ENCODE data around the gene SNX8.

Gene SNX8, protein sequence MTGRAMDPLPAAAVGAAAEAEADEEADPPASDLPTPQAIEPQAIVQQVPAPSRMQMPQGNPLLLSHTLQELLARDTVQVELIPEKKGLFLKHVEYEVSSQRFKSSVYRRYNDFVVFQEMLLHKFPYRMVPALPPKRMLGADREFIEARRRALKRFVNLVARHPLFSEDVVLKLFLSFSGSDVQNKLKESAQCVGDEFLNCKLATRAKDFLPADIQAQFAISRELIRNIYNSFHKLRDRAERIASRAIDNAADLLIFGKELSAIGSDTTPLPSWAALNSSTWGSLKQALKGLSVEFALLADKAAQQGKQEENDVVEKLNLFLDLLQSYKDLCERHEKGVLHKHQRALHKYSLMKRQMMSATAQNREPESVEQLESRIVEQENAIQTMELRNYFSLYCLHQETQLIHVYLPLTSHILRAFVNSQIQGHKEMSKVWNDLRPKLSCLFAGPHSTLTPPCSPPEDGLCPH
- total RNA-seq: 4.3 to 20.9 (median 10.2) reads per million in 9 experiments

DNA sequence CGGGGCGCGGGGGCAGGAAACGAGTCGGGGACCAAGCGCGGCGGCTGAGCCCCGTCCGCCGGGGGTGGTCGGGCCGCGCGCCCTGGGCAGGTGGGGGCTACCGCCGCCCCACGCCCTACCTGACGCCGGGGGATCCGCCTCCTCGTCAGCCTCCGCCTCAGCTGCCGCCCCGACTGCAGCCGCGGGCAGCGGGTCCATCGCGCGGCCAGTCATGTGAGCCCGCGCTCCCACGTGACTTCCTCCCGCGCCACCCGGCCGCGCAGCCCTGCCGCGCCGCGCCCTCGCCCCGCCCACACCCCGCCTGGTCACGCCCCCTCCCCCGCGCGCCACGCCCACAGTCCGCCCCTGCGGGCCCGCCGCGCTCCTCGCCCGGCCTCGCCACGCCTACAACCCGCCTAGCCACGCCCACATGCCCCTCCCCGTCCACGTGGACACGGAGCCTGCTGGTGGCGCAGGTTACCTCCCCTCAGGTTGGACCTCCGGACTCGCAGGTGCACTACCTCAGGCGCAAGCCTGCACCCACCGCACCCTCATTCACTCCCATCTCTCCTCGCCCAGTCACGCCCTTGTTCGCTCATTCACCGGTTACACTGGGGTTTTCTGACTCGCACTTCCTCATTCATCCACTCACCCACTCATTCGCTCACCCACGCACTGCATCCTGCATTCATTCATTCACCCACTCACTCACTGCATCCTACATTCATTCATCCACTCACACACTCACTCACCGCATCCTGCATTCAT, at the start of gene SNX8:
Gene SNX8, minus strand, starts transcription at position 233 of the 747 bp plus-strand sequence. Its CDS starts 20 bp downstream, at position 213.
- Mint-ChIP-seq H3K4me3 (no peak within 1 kb of the TSS), H3K9me3 (no peaks in the 10 kb centered on the region), H3K27me3 (no peaks in the 10 kb centered on the region), H3K36me3 (ENCODE audit: insufficient read depth) (peaks cover 6% of the 10 kb centered on the region), H3K27ac (peak within 1 kb of the TSS; percentile 27 to 66), H3K4me1 (ENCODE audit: low read depth in 2 of 2) (peaks cover 7 to 11% of the 10 kb centered on the region in 2 donors)
- DNase-seq (peak; percentile 98 to 99 (median 98)), ATAC-seq (replicated peaks) (peak; percentile 86)

DNA sequence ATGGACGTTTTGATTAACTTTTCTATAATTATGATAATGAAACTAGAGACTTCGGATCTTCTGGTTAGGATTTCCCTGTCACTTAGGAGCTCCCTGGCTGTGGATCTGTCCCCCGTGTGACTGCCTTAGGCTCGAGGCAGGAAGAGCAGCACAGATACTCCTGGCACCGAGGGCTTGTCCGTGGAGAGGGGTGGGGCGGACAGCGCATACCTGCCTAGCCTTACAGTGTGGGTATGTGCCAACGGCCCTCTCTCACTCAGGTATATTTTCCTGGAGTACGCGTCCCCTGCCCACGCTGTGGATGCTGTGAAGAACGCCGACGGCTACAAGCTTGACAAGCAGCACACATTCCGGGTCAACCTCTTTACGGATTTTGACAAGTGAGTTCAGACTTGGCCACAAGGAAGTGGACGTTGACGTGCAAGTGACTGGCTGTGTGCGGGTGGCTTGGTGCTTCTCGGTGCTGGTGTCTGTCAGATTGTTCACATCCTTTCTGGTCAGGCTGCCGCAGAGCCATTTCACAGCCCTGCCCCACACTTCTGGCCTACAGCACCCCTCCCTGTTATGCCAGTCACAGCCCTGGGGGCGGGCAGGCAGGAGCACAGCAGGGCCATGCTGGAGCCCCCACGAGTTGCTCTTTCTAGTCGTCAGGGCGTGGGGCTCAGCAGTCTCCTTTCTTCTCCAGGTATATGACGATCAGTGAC, 48.3 kb upstream of the SNX8 start:
- Mint-ChIP-seq H3K9me3 (no peaks in the 10 kb centered on the region), H3K4me3 (no peak overlapping the region), H3K27ac (no peak overlapping the region), H3K36me3 (ENCODE audit: insufficient read depth) (peaks cover 87% of the 10 kb centered on the region), H3K27me3 (no peaks in the 10 kb centered on the region), H3K4me1 (ENCODE audit: low read depth in 2 of 2) (peaks cover 25 to 27% of the 10 kb centered on the region in 2 donors)
- ATAC-seq (replicated peaks): peak; percentile 19
- no peak for DNase-seq

DNA sequence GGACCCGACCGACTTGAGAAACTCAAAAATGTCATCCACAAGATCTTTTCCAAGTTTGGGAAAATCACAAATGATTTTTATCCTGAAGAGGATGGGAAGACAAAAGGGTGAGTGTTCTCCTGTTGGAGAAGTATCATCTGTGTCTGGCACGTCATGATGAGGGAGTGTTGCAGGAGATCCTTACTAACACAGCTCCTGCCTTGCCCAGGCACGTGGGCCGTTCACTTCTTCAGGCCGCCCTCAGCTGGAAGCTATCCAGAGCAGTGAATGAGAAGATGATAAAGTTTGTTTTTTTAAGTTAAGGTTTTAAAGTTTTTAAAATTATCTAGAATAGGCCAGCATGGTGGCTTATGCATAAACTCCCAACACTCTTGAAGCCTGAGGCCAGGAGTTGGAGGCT, 46.6 kb upstream of the SNX8 start:
- peaks cover 32 to 36% of the 10 kb centered on the region in 2 donors for H3K4me1 Mint-ChIP-seq (ENCODE audit: low read depth in 2 of 2)
- no peaks in the 10 kb centered on the region for H3K27me3 Mint-ChIP-seq
- peak overlapping the region in 1 of 2 donors; percentile 71 for H3K27ac Mint-ChIP-seq

DNA sequence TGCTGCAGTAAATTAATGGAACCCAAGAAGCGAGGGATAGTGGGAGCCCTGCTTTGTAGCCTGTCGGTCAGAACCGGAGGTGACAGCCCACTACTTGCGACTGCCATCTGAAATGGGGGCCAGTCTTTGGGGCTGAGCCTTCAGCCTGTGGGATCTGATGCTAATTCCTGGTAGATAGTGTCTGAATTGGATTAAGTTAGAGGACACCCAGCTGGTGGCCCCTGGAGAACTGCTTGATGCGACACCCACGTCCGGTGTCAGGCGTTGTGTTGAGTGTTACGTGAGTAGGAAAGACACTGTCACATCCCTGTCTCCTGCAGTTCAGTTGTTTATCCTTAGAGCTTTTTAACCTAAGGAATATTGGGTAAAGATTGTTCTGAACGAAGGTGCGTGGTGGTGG, 45.4 kb upstream of the SNX8 start:
- H3K27ac Mint-ChIP-seq: peak overlapping the region; percentile 46 to 71
- no peaks in the 10 kb centered on the region for H3K9me3 Mint-ChIP-seq
- no peaks in the 10 kb centered on the region for H3K27me3 Mint-ChIP-seq
- ATAC-seq (replicated peaks) (no peak), DNase-seq (no peak)
- peak overlapping the region in 1 of 2 donors; percentile 52 for H3K4me3 Mint-ChIP-seq
- peaks cover 32 to 38% of the 10 kb centered on the region in 2 donors for H3K4me1 Mint-ChIP-seq (ENCODE audit: low read depth in 2 of 2)
- peaks cover 70% of the 10 kb centered on the region for H3K36me3 Mint-ChIP-seq (ENCODE audit: insufficient read depth)

More for the DNA sequence above, 46.6 kb upstream of the SNX8 start:
- DNase-seq (no peak), ATAC-seq (replicated peaks) (no peak)
- no peak overlapping the region for H3K4me3 Mint-ChIP-seq
- no peaks in the 10 kb centered on the region for H3K9me3 Mint-ChIP-seq
- peaks cover 82% of the 10 kb centered on the region for H3K36me3 Mint-ChIP-seq (ENCODE audit: insufficient read depth)

DNA sequence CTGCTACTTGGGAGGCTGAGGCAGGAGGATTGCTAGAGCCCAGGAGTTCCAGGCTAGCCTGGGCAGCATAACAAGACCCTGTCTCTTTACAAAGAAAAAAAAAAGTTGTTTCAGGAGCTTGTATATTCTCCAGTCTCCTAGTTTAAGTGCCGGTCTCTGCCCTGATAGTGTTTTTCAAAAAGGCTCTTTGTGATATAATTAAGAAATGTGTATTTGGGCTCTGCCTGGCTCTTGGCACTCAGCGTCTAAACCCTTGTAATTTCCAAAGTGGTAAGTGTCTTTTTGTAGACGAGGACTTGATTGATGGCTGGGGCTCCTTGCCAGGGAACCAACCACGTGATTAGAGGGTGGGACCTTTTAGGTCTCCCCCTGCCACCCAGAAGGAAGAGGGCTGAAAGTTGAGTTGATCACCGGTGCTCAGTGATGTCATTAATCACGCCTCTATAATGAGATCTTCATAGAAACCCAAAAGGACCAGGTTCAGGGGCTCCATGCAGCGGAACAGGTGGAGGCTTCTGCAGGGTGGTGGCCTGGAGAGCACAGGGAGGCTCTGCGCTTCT, 44.8 kb upstream of the SNX8 start:
- peaks cover 34 to 43% of the 10 kb centered on the region in 2 donors for H3K4me1 Mint-ChIP-seq (ENCODE audit: low read depth in 2 of 2)
- H3K36me3 Mint-ChIP-seq (ENCODE audit: insufficient read depth): peaks cover 70% of the 10 kb centered on the region
- H3K27me3 Mint-ChIP-seq: no peaks in the 10 kb centered on the region
- H3K9me3 Mint-ChIP-seq: no peaks in the 10 kb centered on the region
- peak overlapping the region in 1 of 2 donors; percentile 28 for H3K4me3 Mint-ChIP-seq
- peak overlapping the region in 1 of 2 donors; percentile 46 for H3K27ac Mint-ChIP-seq
- ATAC-seq (replicated peaks): no peak
- no peak for DNase-seq

DNA sequence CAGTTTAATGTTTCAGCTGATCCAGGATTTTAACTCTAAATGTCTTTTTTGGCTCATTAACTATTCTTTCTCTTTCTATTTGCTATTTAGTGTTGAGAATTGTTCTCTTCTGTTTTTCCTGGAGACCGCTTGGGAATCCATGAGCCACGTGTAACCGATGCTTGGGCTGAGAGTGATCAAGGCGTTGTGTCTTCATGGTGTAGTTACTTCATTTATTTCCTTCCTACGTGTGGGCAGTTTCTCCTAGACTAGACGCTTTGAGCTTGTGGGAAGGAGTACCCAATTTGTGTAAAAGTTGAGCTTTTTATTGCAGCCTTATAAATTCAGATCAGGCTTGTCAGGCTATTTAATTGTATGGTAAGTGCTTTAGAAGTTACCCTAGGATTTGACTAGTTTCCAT, 43.3 kb upstream of the SNX8 start:
- H3K27ac Mint-ChIP-seq: peak overlapping the region in 1 of 2 donors; percentile 89
- peaks cover 59% of the 10 kb centered on the region for H3K36me3 Mint-ChIP-seq (ENCODE audit: insufficient read depth)
- ATAC-seq (replicated peaks): no peak
- H3K4me3 Mint-ChIP-seq: peak overlapping the region; percentile 34 to 94
- peaks cover 36 to 46% of the 10 kb centered on the region in 2 donors for H3K4me1 Mint-ChIP-seq (ENCODE audit: low read depth in 2 of 2)
- no peak for DNase-seq
- H3K9me3 Mint-ChIP-seq: no peaks in the 10 kb centered on the region
- H3K27me3 Mint-ChIP-seq: no peaks in the 10 kb centered on the region

DNA sequence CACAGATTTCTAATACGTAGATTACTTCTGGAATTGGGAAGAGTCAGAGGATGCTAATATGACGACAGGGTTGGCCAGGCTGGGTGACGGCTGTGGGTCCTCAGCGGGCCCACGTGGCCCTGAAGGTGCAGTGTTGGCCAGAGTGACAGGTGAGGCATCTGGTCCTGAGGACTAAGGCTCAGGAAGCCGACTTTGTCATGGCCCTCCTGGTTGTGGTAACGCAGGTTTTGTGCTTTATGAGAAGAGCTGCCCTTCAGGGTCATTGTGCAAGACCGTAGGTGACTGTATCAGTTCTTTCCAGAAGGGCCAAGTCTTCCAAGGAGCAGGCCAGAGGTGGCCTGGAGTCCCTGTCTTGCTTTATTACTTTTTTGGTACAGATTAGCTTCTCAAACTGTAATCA, 42.9 kb upstream of the SNX8 start:
- no peaks in the 10 kb centered on the region for H3K27me3 Mint-ChIP-seq
- H3K36me3 Mint-ChIP-seq (ENCODE audit: insufficient read depth): peaks cover 55% of the 10 kb centered on the region
- H3K9me3 Mint-ChIP-seq: no peaks in the 10 kb centered on the region
- H3K4me1 Mint-ChIP-seq (ENCODE audit: low read depth in 2 of 2): peaks cover 36 to 46% of the 10 kb centered on the region in 2 donors
- H3K4me3 Mint-ChIP-seq: peak overlapping the region; percentile 34 to 94
- H3K27ac Mint-ChIP-seq: peak overlapping the region in 1 of 2 donors; percentile 89
- ATAC-seq (replicated peaks): no peak
- DNase-seq: no peak

DNA sequence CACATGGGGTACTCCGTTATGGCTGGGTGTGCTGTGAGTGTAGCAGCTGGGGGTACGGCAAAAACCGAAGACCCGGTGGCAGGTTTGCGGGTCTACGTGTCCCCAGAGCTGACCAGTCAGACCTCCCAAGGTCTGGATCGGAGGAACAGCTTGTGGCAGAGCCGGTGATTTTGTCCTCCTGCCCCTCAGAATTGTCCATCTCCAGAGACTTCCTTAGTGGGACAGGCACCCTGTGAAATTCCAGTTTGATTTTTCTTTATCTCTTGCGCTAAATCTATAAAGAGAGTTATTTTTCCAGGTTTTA, 41.4 kb upstream of the SNX8 start:
- H3K27me3 Mint-ChIP-seq: no peaks in the 10 kb centered on the region
- H3K4me1 Mint-ChIP-seq (ENCODE audit: low read depth in 2 of 2): peaks cover 34 to 44% of the 10 kb centered on the region in 2 donors
- ATAC-seq (replicated peaks): no peak
- peak overlapping the region; percentile 93 to 94 for H3K4me3 Mint-ChIP-seq
- no peak for DNase-seq
- H3K27ac Mint-ChIP-seq: peak overlapping the region; percentile 82 to 89
- H3K9me3 Mint-ChIP-seq: no peaks in the 10 kb centered on the region
- H3K36me3 Mint-ChIP-seq (ENCODE audit: insufficient read depth): peaks cover 41% of the 10 kb centered on the region

DNA sequence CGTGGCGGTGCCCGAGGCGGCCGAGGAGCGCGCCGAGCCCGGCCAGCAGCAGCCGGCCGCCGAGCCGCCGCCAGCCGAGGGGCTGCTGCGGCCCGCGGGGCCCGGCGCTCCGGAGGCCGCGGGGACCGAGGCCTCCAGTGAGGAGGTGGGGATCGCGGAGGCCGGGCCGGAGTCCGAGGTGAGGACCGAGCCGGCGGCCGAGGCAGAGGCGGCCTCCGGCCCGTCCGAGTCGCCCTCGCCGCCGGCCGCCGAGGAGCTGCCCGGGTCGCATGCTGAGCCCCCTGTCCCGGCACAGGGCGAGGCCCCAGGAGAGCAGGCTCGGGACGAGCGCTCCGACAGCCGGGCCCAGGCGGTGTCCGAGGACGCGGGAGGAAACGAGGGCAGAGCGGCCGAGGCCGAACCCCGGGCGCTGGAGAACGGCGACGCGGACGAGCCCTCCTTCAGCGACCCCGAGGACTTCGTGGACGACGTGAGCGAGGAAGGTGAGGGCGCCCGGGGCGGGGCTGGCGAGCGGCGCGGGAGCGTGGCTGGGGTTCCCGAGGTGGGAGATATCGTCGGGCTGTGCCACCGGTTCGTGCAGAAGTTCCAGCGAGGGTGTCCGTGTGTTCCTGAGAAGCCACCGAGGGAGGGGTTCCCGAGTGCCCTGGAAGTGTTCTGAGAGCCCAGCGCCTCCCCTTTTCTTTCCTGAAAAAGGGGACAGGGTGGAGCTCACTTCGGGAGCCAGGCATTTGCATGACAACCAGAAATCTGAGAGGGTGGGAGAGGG, 40.9 kb upstream of the SNX8 start:
- no peaks in the 10 kb centered on the region for H3K27me3 Mint-ChIP-seq
- peak overlapping the region; percentile 100 for H3K27ac Mint-ChIP-seq
- H3K36me3 Mint-ChIP-seq (ENCODE audit: insufficient read depth): peaks cover 39% of the 10 kb centered on the region
- no peak for ATAC-seq (replicated peaks)
- peaks cover 30 to 39% of the 10 kb centered on the region in 2 donors for H3K4me1 Mint-ChIP-seq (ENCODE audit: low read depth in 2 of 2)
- H3K4me3 Mint-ChIP-seq: peak overlapping the region; percentile 93 to 94
- DNase-seq: peak in 1 of 3 experiments; percentile 5
- no peaks in the 10 kb centered on the region for H3K9me3 Mint-ChIP-seq

DNA sequence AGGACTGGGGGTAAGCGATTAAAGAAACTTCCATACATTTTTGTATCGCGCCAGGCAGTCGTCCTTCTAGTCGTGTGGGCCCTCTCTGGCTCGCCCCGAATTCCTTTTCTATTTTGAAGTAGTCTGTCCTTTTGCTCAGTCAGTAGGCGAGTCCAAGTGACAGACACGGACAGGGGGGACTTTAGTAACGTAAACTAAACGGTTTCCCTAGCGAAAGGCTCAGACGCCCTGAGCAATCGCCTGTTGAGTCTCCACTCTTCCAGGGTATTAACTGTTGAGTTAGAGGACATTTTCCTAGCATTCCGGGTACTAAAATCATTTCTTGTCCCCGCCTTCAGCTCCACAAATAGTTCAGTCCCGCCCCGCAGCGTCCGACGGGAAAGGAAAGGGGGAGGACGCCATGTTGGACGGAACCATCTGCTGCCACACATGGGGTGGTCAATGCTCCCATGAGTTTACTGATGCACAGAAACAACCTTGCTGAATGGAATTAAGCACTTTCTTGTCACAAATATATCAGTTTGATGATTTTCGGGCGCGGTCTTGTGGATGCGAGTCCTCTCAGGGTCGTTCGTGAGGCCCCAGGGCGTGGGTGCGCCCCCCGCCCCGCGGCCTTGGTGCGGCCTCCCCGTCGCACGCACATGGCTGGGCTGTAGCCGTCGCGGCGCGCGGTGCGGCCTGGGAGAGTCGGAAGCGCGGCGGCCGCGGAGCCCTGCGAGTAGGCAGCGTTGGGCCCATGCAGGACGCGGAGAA, 40.1 kb upstream of the SNX8 start, which contains the start of gene EIF3B:
Gene EIF3B, plus strand, starts transcription at position 642 of the 753 bp plus-strand sequence. Its CDS starts 95 bp downstream, at position 737.
- Mint-ChIP-seq H3K4me1 (ENCODE audit: low read depth in 2 of 2) (peaks cover 22 to 31% of the 10 kb centered on the region in 2 donors), H3K27ac (peak within 1 kb of the TSS; percentile 100), H3K4me3 (peak within 1 kb of the TSS; percentile 93 to 94), H3K27me3 (no peaks in the 10 kb centered on the region), H3K9me3 (no peaks in the 10 kb centered on the region), H3K36me3 (ENCODE audit: insufficient read depth) (peaks cover 33% of the 10 kb centered on the region)
- DNase-seq (peak; percentile 85 to 92 (median 86)), ATAC-seq (replicated peaks) (peak; percentile 87)

DNA sequence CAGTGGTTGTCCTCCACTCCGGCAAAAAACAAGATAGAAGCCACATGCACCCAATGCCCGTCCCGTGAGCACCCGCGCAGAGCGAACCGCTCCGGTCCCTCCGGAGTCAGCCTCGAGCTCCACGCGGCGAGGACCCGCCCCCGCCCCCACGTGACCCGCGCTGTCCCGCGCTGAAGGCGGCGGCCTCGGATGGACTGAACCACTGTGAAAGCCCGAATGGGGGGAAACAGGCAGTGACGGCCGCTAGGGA, 39.6 kb upstream of the SNX8 start:
- peak overlapping the region; percentile 93 to 94 for H3K4me3 Mint-ChIP-seq
- no peaks in the 10 kb centered on the region for H3K27me3 Mint-ChIP-seq
- DNase-seq: no peak
- peaks cover 18 to 27% of the 10 kb centered on the region in 2 donors for H3K4me1 Mint-ChIP-seq (ENCODE audit: low read depth in 2 of 2)
- peak; percentile 65 for ATAC-seq (replicated peaks)
- peak overlapping the region; percentile 100 for H3K27ac Mint-ChIP-seq
- no peaks in the 10 kb centered on the region for H3K9me3 Mint-ChIP-seq
- peaks cover 30% of the 10 kb centered on the region for H3K36me3 Mint-ChIP-seq (ENCODE audit: insufficient read depth)

All from effector memory CD8-positive, alpha-beta T cell (primary cell).